Brain microvascular endothelial cell (primary cell): ENCODE measurements around the gene CYP2D6.

Experiments
- DNase-seq: peaks from one replicate; pipeline ENCODE4 v3.0.0-alpha.2; 2020
- H3K27ac ChIP-seq: fragments of 250-450 bp; sonication (Bioruptor Pico); 2 replicates; pipeline ENCODE4 v1.5.1; 2020; ENCODE audit warnings: mild to moderate bottlenecking, moderate library complexity
- H3K27me3 ChIP-seq: fragments of 250-450 bp; sonication (Bioruptor Pico); replicated peaks from 2 replicates; pipeline ENCODE4 v1.5.1; 2020; ENCODE audit warnings: mild to moderate bottlenecking
- H3K36me3 ChIP-seq: fragments of 250-450 bp; sonication (Bioruptor Pico); replicated peaks from 2 replicates; pipeline ENCODE4 v1.5.1; 2020; ENCODE audit warnings: mild to moderate bottlenecking
- H3K4me3 ChIP-seq: 2 replicates; pipeline ENCODE4 v1.5.1; 2011; ENCODE audit warnings: low read depth, mild to moderate bottlenecking, control low read depth, low read length, moderate library complexity
- in situ Hi-C: cut with HindIII; loops from 2 replicates; pipeline ENCODE4 v1.10.0; 2017; ENCODE audit warnings: low sequenced_read_pairs, low pct_ligation_motif_present
- TF ChIP-seq, protein P1 (sequence below): IDR thresholded peaks from 2 replicates; pipeline ENCODE4 v1.5.1; 2011; ENCODE audit warnings: low read depth, mild to moderate bottlenecking, moderate library complexity, low read length, control low read depth, inconsistent platforms; ENCODE audit errors: missing control alignments

The CYP2D6 gene

DNA sequence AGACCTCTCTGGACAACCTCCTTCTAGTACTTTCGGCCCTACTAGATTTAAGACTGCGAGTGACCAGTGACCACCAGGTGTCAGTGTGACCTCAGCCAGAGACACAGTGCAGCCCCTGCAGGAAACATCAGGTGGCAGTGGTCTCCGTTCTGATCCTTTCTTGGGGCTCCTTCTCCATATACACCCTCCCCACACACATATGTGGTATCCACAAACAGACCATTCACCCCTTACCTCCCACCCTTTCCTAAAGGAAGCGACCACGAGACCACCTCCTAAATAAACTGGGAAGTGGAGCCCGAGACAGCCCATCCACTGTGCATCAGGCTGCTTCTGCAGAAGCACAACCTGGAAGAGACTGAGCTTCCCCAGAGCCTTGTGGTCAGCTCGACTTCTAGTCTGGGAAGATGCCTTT is 38.5 kb upstream of the CYP2D6 start:
- Histone ChIP-seq H3K36me3 (peaks cover 11% of the 10 kb centered on the region), H3K4me3 (no peak overlapping the region), H3K27ac (no peak overlapping the region), H3K27me3 (no peaks in the 10 kb centered on the region)
- peak; percentile 71 for DNase-seq
- TF ChIP-seq, protein P1, sequence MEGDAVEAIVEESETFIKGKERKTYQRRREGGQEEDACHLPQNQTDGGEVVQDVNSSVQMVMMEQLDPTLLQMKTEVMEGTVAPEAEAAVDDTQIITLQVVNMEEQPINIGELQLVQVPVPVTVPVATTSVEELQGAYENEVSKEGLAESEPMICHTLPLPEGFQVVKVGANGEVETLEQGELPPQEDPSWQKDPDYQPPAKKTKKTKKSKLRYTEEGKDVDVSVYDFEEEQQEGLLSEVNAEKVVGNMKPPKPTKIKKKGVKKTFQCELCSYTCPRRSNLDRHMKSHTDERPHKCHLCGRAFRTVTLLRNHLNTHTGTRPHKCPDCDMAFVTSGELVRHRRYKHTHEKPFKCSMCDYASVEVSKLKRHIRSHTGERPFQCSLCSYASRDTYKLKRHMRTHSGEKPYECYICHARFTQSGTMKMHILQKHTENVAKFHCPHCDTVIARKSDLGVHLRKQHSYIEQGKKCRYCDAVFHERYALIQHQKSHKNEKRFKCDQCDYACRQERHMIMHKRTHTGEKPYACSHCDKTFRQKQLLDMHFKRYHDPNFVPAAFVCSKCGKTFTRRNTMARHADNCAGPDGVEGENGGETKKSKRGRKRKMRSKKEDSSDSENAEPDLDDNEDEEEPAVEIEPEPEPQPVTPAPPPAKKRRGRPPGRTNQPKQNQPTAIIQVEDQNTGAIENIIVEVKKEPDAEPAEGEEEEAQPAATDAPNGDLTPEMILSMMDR: peak; percentile 98
- in situ Hi-C loops: no loop called here

DNA sequence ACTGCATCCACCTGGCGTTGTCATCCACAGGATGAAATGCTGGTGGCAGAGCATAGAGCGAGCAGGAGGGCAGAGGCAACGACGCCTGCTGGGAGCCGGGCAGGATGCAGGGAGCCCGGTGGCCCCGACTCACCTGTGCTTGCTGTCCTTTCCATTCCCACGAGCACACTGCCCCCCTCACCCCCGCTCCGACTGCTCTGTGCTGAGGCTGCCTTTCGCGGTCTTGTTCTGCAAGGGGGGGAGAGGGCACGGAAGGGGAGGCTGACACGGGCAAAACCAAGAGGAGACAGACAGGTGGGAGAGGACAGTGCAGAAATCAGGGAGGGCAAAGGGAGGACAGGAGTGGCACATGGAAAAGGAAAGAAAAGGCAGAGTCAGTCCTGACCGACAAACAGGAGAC is 37.9 kb upstream of the CYP2D6 start:
- H3K27me3 ChIP-seq: no peaks in the 10 kb centered on the region
- TF ChIP-seq, protein P1: no peak
- no peak for DNase-seq
- in situ Hi-C loops: no loop called here
- no peak overlapping the region for H3K4me3 ChIP-seq
- peaks cover 11% of the 10 kb centered on the region for H3K36me3 ChIP-seq
- no peak overlapping the region for H3K27ac ChIP-seq

DNA sequence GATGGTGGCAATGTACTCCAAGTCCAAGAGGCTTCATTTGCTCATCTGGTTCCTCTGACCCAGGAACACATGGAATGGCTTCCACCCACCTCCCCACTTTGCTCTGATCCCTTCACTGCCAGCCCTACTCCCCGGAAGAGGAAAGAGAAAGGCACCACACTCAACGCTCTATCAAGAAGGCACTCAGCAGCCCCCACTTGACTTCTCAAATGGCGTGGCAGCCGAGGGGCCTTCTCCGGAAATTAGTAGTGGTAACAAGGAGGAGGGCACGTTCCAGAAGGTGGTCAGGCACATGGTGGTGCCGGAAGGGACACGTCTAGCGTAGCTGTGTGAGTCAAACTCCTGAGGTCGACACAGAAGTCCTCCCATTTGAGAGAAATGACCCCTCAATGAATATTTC is 36.5 kb upstream of the CYP2D6 start:
- in situ Hi-C loops: no loop called here
- H3K27ac ChIP-seq: no peak overlapping the region
- H3K36me3 ChIP-seq: peaks cover 11% of the 10 kb centered on the region
- no peaks in the 10 kb centered on the region for H3K27me3 ChIP-seq
- no peak overlapping the region for H3K4me3 ChIP-seq
- no peak for DNase-seq
- TF ChIP-seq, protein P1: no peak

DNA sequence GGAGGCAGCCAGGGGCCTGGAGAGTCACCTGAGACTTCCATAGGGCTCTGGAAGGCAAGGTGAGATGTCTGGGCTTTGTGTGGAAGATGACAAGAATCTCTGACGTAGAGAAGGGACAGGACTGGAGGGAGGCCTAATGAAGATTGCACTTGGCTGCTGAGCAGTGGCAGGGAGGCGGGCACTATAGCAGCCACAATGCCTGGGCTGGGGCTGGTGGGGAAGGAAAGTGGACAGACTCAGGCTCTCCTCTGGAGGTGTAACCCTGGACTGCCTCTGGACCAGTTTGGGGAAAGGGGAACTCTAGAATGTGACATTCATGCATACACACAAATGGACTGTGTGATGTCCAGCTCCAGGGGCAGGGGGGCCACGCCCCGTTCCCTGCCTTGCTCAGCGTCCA is 34.3 kb upstream of the CYP2D6 start:
- in situ Hi-C loops: no loop called here
- TF ChIP-seq, protein P1: no peak
- Histone ChIP-seq H3K4me3 (no peak overlapping the region), H3K36me3 (peaks cover 9% of the 10 kb centered on the region), H3K27ac (no peak overlapping the region), H3K27me3 (no peaks in the 10 kb centered on the region)
- no peak for DNase-seq

DNA sequence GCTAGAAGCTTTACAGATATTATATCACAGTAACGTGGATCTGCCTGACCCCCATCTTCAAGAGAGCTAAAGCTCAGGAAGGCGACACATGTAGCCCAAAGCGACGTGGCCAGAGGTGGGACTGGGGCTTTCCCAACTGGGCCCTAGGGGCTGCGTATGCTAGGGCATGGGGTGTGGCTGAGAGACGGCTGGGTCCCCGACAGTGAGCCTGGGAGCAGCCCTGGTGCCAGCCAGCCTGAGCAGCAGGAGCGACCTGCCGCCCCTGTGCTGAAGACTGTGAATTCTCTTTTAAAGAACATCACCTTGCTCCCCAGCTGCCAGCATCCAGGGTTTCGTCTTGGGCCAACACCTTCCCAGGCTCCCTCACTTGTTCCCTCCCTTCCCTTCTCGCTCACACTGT is 32.9 kb upstream of the CYP2D6 start:
- in situ Hi-C loops: no loop called here
- no peak for DNase-seq
- H3K27me3 ChIP-seq: no peaks in the 10 kb centered on the region
- TF ChIP-seq, protein P1: no peak
- no peak overlapping the region for H3K27ac ChIP-seq
- peaks cover 4% of the 10 kb centered on the region for H3K36me3 ChIP-seq
- no peak overlapping the region for H3K4me3 ChIP-seq

DNA sequence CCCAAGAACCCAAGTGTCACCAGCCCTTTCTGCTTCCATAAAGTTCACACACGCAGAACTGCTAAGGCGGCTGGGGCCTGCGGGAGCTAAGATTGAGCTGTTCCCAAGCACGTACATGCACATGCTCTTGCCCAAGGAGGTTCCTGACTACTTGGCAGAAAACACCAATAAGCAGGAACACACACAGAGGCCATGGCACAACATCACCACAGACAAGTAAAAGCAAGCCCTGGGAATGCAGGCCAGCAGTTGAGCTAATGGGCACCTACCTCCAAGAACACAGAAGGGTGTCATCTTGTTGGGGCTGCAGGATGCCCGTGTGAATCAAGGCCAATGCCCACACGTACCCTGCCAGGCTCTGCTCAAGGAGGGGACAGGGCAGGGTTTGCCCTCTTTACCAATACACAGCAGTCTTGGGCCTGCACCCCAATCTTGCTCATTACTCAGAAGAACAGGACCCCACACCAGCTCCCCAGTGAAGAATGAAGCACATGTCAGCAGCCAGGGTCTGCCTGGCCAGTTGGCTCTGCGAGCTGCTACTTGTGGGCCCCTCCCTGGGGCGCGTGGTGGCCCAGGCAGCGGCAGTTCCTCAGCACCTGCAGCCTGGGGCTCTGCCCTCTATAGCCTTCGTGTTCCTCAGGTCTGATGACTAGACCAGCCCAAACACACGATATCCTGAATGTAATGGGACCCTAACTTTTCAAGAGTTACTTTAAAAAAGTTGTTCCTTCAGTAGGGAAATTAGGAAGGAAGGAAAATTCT is 32.3 kb upstream of the CYP2D6 start:
- Histone ChIP-seq H3K27me3 (no peaks in the 10 kb centered on the region), H3K27ac (no peak overlapping the region), H3K4me3 (no peak overlapping the region), H3K36me3 (no peaks in the 10 kb centered on the region)
- in situ Hi-C loops: no loop called here
- TF ChIP-seq, protein P1: no peak
- no peak for DNase-seq
